ENCODE measurements around the gene RNF207. TPM values are rescaled to one million over a fixed set of nuclear protein-coding genes. Genes with fewer than 3 reads are reported as not detected.

The RNF207 gene
- polyA plus RNA-seq, 1 of the 3 experiments (the other 2 are of a cell fraction) = 25.4 TPM

- Histone ChIP-seq H3K9ac (no peak overlapping the region), H2AFZ (ENCODE audit: low read depth) (no peak overlapping the region), H3K36me3 (replicated peaks in 1 of 2; ENCODE audit: control insufficient read depth in 1 of 2, insufficient read depth in 2 of 2, low read length in 1 of 2) (peaks cover 28 to 64% of the 10 kb centered on the region in 2 experiments), H3K27me3 (ENCODE audit: insufficient read depth) (no peaks in the 10 kb centered on the region), H3K4me2 (no peak overlapping the region), H3K9me2 (no peaks in the 10 kb centered on the region), H4K20me1 (ENCODE audit: insufficient read depth) (peaks cover 67% of the 10 kb centered on the region), H3K9me3 (no peaks in the 10 kb centered on the region), H3K79me2 (ENCODE audit: insufficient read depth) (peaks cover 96% of the 10 kb centered on the region), H3K4me1 (ENCODE audit: control insufficient read depth in 1 of 2, insufficient read depth in 2 of 2, low read depth in 1 of 2, low read length in 1 of 2) (no peaks in the 10 kb centered on the region), H3K4me3 (ENCODE audit: low read depth in 2 of 2, low read length in 1 of 2) (no peak overlapping the region), H3F3A (replicated peaks; ENCODE audit: insufficient read depth) (peaks cover 6% of the 10 kb centered on the region), H3K27ac (ENCODE audit: low read depth in 2 of 2, low read length in 1 of 2) (no peak overlapping the region)
- no peak for DNase-seq
- POLR2A ChIA-PET = interaction anchor here (0.6 kb wide), 1 partner anchor 153 kb away, joined by 3 read pairs; no protein-coding TSS in a partner anchor
- CTCF ChIA-PET = interaction anchor here (0.9 to 2.3 kb wide), 6 partner anchors 10 to 231 kb away, joined by 3 to 7 read pairs (median 4); no protein-coding TSS in a partner anchor
- WGBS (ENCODE audit: low lambda C conversion rate) = 100% methylated on average over 1 of the region's 1 CpG
- no peak for TF ChIP-seq FOXM1 (IDR thresholded peaks at IDR 0.05; ENCODE audit: low read depth)
- TF ChIP-seq SMC3 (IDR thresholded peaks at IDR 0.05; ENCODE audit: low read depth, low read length) = no peak
- no peak for TF ChIP-seq USF2 (IDR thresholded peaks at IDR 0.05; ENCODE audit: borderline replicate concordance, low read depth, low read length)
- no peak for TF ChIP-seq RAD21 (IDR thresholded peaks at IDR 0.05; ENCODE audit: low read length)
- no peak for TF ChIP-seq MAX (IDR thresholded peaks at IDR 0.05; ENCODE audit: low read depth)
- TF ChIP-seq TAF1 (IDR thresholded peaks at IDR 0.05; ENCODE audit: borderline replicate concordance, low read depth, low read length) = no peak
- no peak for TF ChIP-seq NFIC (IDR thresholded peaks at IDR 0.05; ENCODE audit: borderline replicate concordance)
- TF ChIP-seq RCOR1 (IDR thresholded peaks at IDR 0.05; ENCODE audit: low read length) = no peak
- TF ChIP-seq MXI1 (IDR thresholded peaks at IDR 0.05; ENCODE audit: low read depth, low read length) = no peak
- no peak for TF ChIP-seq REST (IDR thresholded peaks at IDR 0.05; ENCODE audit: low read depth, low read length)
- no peak for TF ChIP-seq RFX5 (IDR thresholded peaks at IDR 0.05; ENCODE audit: low read length)
These were observed 14.0 kb upstream of the RNF207 start for GRCh38 chr1:6191968-6192367.

All from SK-N-SH (cell line).